ENCODE measurements around the gene CCS.

DNA sequence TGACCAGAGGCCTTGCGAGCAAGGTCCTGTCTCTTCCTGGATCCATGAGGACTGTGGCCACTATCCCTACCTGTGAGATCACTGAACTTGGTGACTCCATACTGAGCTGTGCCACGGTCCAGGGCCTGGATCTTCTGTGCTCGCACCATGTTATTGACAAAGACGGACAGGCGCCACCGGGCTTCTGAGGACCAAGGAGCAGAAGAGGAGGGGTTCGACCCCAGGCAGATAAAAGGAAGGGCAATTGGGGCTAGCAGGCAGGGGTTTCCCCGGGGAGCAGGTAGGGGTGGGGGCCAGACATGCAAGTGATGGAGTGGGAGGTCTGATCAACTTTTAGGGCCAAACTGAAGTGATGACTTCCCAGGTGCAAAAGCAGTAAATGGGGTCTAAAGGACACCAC lies 26.8 kb upstream of the CCS start:
- TF ChIP-seq EP300 (IDR thresholded peaks at IDR 0.05; ENCODE audit: borderline replicate concordance) (no peak), CREB1 (IDR thresholded peaks at IDR 0.05; ENCODE audit: low read depth) (no peak), FOXM1 (IDR thresholded peaks at IDR 0.05; ENCODE audit: borderline replicate concordance, low read depth) (no peak), YY1 (IDR thresholded peaks at IDR 0.05; ENCODE audit: low read depth) (no peak), EGR1 (IDR thresholded peaks at IDR 0.05) (no peak), CEBPB (IDR thresholded peaks at IDR 0.05) (no peak), NFIC (IDR thresholded peaks at IDR 0.05) (no peak)
- TF ChIP-seq, protein P1, sequence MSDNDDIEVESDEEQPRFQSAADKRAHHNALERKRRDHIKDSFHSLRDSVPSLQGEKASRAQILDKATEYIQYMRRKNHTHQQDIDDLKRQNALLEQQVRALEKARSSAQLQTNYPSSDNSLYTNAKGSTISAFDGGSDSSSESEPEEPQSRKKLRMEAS (IDR thresholded peaks at IDR 0.05) = no peak
- TF ChIP-seq, protein P2, sequence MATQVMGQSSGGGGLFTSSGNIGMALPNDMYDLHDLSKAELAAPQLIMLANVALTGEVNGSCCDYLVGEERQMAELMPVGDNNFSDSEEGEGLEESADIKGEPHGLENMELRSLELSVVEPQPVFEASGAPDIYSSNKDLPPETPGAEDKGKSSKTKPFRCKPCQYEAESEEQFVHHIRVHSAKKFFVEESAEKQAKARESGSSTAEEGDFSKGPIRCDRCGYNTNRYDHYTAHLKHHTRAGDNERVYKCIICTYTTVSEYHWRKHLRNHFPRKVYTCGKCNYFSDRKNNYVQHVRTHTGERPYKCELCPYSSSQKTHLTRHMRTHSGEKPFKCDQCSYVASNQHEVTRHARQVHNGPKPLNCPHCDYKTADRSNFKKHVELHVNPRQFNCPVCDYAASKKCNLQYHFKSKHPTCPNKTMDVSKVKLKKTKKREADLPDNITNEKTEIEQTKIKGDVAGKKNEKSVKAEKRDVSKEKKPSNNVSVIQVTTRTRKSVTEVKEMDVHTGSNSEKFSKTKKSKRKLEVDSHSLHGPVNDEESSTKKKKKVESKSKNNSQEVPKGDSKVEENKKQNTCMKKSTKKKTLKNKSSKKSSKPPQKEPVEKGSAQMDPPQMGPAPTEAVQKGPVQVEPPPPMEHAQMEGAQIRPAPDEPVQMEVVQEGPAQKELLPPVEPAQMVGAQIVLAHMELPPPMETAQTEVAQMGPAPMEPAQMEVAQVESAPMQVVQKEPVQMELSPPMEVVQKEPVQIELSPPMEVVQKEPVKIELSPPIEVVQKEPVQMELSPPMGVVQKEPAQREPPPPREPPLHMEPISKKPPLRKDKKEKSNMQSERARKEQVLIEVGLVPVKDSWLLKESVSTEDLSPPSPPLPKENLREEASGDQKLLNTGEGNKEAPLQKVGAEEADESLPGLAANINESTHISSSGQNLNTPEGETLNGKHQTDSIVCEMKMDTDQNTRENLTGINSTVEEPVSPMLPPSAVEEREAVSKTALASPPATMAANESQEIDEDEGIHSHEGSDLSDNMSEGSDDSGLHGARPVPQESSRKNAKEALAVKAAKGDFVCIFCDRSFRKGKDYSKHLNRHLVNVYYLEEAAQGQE (IDR thresholded peaks at IDR 0.05; ENCODE audit: low read depth) = no peak
